Measurements from ENCODE around the gene ZNF768.

- no peak for TF ChIP-seq CTCF (IDR thresholded peaks at IDR 0.05)
- no peak for TF ChIP-seq ZFX (IDR thresholded peaks at IDR 0.05; ENCODE audit: borderline replicate concordance)
Observed at GRCh38 chr16:30523768-30524574, 2.4 kb downstream of the ZNF768 start.
